Fibroblast of pulmonary artery (primary cell): ENCODE data around the gene AUTS2.
A peak's percentile ranks its signal among the peaks of the same experiment; 100 is the strongest.

ENCODE experiments used
- DNase-seq: peaks from one replicate; pipeline ENCODE4 v3.0.0-alpha.2; 2010; ENCODE audit warnings: low read depth
- H3K4me3 ChIP-seq: replicated peaks from 2 replicates; pipeline ENCODE4 v1.5.1; 2011; ENCODE audit warnings: low read depth, mild to moderate bottlenecking, control low read depth, low read length, moderate library complexity
- CTCF ChIP-seq: IDR thresholded peaks from 2 replicates; pipeline ENCODE4 v1.5.1; 2011; ENCODE audit warnings: mild to moderate bottlenecking, control low read depth, low read length, inconsistent platforms; ENCODE audit errors: missing control alignments

The AUTS2 gene

GRCh38 chr7:69906283-69906995 lies 308.2 kb downstream of the AUTS2 start:
- no peak for TF ChIP-seq CTCF
- DNase-seq: no peak

GRCh38 chr7:69907720-69908119 lies 309.4 kb downstream of the AUTS2 start:
- H3K4me3 ChIP-seq: no peak overlapping the region
- no peak for TF ChIP-seq CTCF
- no peak for DNase-seq

More at GRCh38 chr7:69906283-69906995, 308.2 kb downstream of the AUTS2 start:
- H3K4me3 ChIP-seq: no peak overlapping the region

- no peak for DNase-seq
- TF ChIP-seq CTCF: no peak
- no peak overlapping the region for H3K4me3 ChIP-seq
Measured at GRCh38 chr7:69908454-69908853, 310.2 kb downstream of the AUTS2 start.

GRCh38 chr7:69910150-69910549 lies 311.9 kb downstream of the AUTS2 start:
- no peak for TF ChIP-seq CTCF
- DNase-seq: no peak
- H3K4me3 ChIP-seq: no peak overlapping the region

GRCh38 chr7:69911337-69911736 lies 313.1 kb downstream of the AUTS2 start:
- no peak for DNase-seq
- no peak overlapping the region for H3K4me3 ChIP-seq
- TF ChIP-seq CTCF: no peak

- no peak for TF ChIP-seq CTCF
- no peak overlapping the region for H3K4me3 ChIP-seq
- no peak for DNase-seq
Measured at GRCh38 chr7:69912141-69912540, 313.9 kb downstream of the AUTS2 start.

- H3K4me3 ChIP-seq: no peak overlapping the region
- TF ChIP-seq CTCF: no peak
- DNase-seq: peak; percentile 1
Measured at GRCh38 chr7:69912846-69913245, 314.6 kb downstream of the AUTS2 start.
